Smooth muscle cell (in vitro differentiated cells): Measurements from ENCODE around the gene ZNF641. TPM values are rescaled to one million over a fixed set of nuclear protein-coding genes. Genes with fewer than 3 reads are reported as not detected.

Source experiments
- DNase-seq: peaks from one replicate; lab custom pipeline; 2025; ENCODE audit not compliant: unreplicated experiment; lab: John Stamatoyannopoulos, UW
- H2AFZ ChIP-seq: fragments of 200-600 bp; sonication (generic); 2 replicates; pipeline ENCODE4 v1.6.0; 2016; ENCODE audit warnings: antibody characterized with exemption, low read depth, mild to moderate bottlenecking
- H3F3A ChIP-seq: fragments of 200-600 bp; sonication (generic); 2 replicates; pipeline ENCODE4 v1.6.0; 2017; ENCODE audit warnings: antibody characterized with exemption, low read depth
- H3K27ac ChIP-seq: fragments of 200-600 bp; sonication (generic); 2 replicates; pipeline ENCODE4 v1.5.1; 2016; ENCODE audit warnings: low read depth, mild to moderate bottlenecking
- H3K27me3 ChIP-seq: fragments of 200-600 bp; sonication (generic); 2 replicates; pipeline ENCODE4 v1.6.1; 2016; ENCODE audit warnings: low read depth, mild to moderate bottlenecking
- H3K36me3 ChIP-seq: fragments of 200-600 bp; sonication (generic); 2 replicates; pipeline ENCODE4 v1.5.1; 2016; ENCODE audit warnings: low read depth
- H3K4me1 ChIP-seq: fragments of 200-600 bp; sonication (generic); 2 replicates; pipeline ENCODE4 v1.5.1; 2016; ENCODE audit warnings: low read depth
- H3K4me2 ChIP-seq: fragments of 200-600 bp; sonication (generic); 2 replicates; pipeline ENCODE4 v1.6.0; 2016; ENCODE audit warnings: mild to moderate bottlenecking
- H3K4me3 ChIP-seq: fragments of 200-600 bp; sonication (generic); 2 replicates; pipeline ENCODE4 v1.5.1; 2016; ENCODE audit warnings: mild to moderate bottlenecking
- H3K79me2 ChIP-seq: fragments of 200-600 bp; sonication (generic); 2 replicates; pipeline ENCODE4 v1.6.0; 2016; ENCODE audit warnings: low read depth, mild to moderate bottlenecking
- H3K9ac ChIP-seq: fragments of 200-600 bp; sonication (generic); 2 replicates; pipeline ENCODE4 v1.6.0; 2016; ENCODE audit warnings: low read depth
- H3K9me3 ChIP-seq: fragments of 200-600 bp; sonication (generic); replicated peaks from 2 replicates; pipeline ENCODE4 v1.5.1; 2016; ENCODE audit warnings: low read depth
- H4K20me1 ChIP-seq: fragments of 200-600 bp; sonication (generic); 2 replicates; pipeline ENCODE4 v1.6.0; 2016; ENCODE audit warnings: low read depth
- WGBS: methylation state at CpG from one replicate; pipeline ENCODE4 v1.1.7; 2016; ENCODE audit warnings: low lambda C conversion rate; 5-methylcytosine and 5-hydroxymethylcytosine counted together
- polyA plus RNA-seq: library from polyadenylated mRNA; unstranded; fragments of >200 nt; fragmentation: Nextera tagmentation; extraction: Ambion mirVana; gene quantifications from 2 replicates; pipeline ENCODE4 v1.2.1, GENCODE V29; 2016
- total RNA-seq: library from RNA; depleted of rRNA; stranded (reverse); fragments of >200 nt; gene quantifications from 2 replicates; pipeline ENCODE4 v1.2.3, GENCODE V29; 2014
- TF ChIP-seq, protein P1 (sequence below): fragments of 200-600 bp; sonication (generic); IDR thresholded peaks from 2 replicates; pipeline ENCODE4 v1.5.1; 2017; ENCODE audit warnings: borderline replicate concordance, mild to moderate bottlenecking, antibody characterized with exemption; ENCODE audit not compliant: insufficient read depth, poor library complexity, severe bottlenecking

The ZNF641 gene
- total and polyA plus RNA-seq, 2 experiments from 2014 or later: 19.4 to 28.1 TPM

DNA sequence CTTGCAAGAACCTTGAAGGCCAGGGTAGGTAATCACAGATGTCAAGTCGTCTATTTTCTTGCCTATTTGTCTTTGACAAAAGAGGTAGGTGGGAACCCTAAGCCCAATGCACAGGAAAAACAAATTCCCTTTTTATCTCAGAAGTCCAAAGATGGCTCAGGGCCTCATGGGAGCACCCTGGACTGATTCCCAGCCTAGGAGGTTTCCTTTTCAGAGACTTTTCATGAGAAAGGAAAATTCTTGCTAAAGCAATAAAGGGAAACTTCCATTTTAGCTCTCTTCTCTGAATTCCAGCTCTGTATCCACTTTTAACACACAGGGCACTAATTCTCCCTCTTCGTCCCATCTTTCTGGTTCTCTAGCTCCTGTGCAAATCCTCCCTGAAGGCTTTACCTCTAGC, 1.2 kb downstream of the ZNF641 start:
- no peaks in the 10 kb centered on the region for H3K27me3 ChIP-seq
- TF ChIP-seq, protein P1, sequence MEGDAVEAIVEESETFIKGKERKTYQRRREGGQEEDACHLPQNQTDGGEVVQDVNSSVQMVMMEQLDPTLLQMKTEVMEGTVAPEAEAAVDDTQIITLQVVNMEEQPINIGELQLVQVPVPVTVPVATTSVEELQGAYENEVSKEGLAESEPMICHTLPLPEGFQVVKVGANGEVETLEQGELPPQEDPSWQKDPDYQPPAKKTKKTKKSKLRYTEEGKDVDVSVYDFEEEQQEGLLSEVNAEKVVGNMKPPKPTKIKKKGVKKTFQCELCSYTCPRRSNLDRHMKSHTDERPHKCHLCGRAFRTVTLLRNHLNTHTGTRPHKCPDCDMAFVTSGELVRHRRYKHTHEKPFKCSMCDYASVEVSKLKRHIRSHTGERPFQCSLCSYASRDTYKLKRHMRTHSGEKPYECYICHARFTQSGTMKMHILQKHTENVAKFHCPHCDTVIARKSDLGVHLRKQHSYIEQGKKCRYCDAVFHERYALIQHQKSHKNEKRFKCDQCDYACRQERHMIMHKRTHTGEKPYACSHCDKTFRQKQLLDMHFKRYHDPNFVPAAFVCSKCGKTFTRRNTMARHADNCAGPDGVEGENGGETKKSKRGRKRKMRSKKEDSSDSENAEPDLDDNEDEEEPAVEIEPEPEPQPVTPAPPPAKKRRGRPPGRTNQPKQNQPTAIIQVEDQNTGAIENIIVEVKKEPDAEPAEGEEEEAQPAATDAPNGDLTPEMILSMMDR: no peak
- H3F3A ChIP-seq: peaks cover 23% of the 10 kb centered on the region
- peaks cover 38% of the 10 kb centered on the region for H3K79me2 ChIP-seq
- H3K9me3 ChIP-seq: no peaks in the 10 kb centered on the region
- H3K27ac ChIP-seq: peak overlapping the region; percentile 92
- no peaks in the 10 kb centered on the region for H3K36me3 ChIP-seq
- no peak for DNase-seq
- H2AFZ ChIP-seq: no peak overlapping the region
- peaks cover 15% of the 10 kb centered on the region for H3K4me1 ChIP-seq
- H4K20me1 ChIP-seq: no peaks in the 10 kb centered on the region
- H3K4me2 ChIP-seq: peak overlapping the region; percentile 88
- WGBS: 58% methylated on average over 2 of the region's 2 CpGs
- peak overlapping the region; percentile 72 for H3K4me3 ChIP-seq
- H3K9ac ChIP-seq: peak overlapping the region; percentile 88

DNA sequence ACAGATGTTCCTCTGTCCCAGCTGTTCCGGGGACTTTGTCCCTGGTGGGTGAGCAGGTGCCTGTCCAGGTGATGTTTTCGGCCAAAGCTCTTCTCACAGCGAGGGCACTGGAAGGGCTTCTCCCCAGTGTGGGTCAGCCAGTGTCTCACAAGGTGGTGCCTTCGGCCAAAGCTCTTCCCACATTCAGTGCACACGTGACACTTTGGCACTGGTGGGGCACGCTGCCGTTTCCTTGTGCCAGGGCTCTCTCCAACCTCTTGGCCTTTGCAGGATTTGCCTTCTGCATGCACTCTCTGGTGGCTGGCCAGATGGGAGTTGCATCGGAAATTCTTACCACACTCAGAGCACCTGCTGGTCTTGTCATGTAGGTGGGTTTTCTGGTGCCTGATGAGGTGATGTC, 7.7 kb downstream of the ZNF641 start:
- Histone ChIP-seq H2AFZ (no peak overlapping the region), H3K27me3 (no peaks in the 10 kb centered on the region), H3F3A (peaks cover 25% of the 10 kb centered on the region), H3K9ac (no peak overlapping the region), H3K36me3 (peaks cover 9% of the 10 kb centered on the region), H4K20me1 (no peaks in the 10 kb centered on the region), H3K9me3 (no peaks in the 10 kb centered on the region), H3K79me2 (peaks cover 10% of the 10 kb centered on the region), H3K4me2 (no peak overlapping the region), H3K4me3 (no peak overlapping the region), H3K4me1 (no peaks in the 10 kb centered on the region), H3K27ac (no peak overlapping the region)
- TF ChIP-seq, protein P1: no peak
- DNase-seq: no peak
- 100% methylated on average over 6 of the region's 8 CpGs for WGBS

DNA sequence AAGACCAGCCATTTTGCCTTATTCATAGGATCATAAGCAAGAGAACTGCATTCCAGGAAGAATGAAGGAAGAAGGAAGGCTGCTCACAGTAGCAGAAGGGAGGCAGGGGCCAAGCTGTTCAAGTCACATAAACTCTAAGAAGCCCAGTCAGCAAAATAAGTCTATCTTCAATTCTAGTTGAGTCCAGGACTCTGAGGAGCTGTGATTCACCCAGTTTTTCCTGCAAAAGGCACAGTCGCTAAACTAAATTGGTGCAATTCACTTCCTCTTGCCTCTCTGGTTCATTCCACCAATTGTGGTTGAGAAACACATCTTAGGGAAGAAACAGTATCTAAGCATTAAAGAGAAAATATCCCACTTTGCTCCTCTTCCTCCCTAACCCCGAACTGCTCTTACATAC, 9.8 kb downstream of the ZNF641 start:
- Histone ChIP-seq H3K36me3 (peaks cover 9% of the 10 kb centered on the region), H3K4me1 (no peaks in the 10 kb centered on the region), H3K27me3 (no peaks in the 10 kb centered on the region), H4K20me1 (no peaks in the 10 kb centered on the region), H3K4me3 (no peak overlapping the region), H3F3A (peaks cover 34% of the 10 kb centered on the region), H3K4me2 (no peak overlapping the region), H3K79me2 (no peaks in the 10 kb centered on the region), H3K27ac (peak overlapping the region; percentile 30), H3K9me3 (no peaks in the 10 kb centered on the region), H3K9ac (no peak overlapping the region), H2AFZ (no peak overlapping the region)
- TF ChIP-seq, protein P1: no peak
- 61% methylated on average over 2 of the region's 2 CpGs for WGBS
- DNase-seq: no peak

DNA sequence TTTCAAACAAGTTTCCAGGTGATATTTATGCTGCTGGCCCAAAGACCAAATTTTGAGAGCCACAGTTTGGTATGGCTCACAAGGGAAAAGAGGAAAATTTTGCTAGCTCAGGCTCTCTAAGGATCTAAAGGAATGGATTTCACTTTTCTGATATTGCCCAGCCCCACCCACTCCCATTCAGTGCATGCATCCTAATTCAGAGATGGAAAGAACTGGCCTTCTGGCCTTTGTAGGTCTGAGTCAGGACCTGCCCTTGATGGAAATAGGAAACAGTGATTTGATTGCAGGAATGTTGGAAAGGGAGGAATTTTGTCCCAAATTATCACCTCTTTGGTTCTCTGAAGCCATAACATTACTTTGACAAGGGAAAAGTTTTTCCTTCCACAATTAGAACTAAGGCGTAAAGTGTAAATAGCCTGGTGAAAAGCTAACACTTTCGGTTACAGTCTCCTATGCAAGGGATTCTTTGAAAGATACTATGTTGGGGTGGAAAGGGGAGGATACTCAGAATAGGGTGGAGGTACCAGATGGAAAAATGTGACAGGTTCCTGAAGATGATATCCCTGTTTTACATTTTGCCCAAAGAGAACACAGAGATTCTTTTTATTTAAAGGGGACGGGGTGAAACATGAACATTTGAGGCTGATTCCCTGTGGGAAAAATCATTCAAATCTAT, 11.1 kb downstream of the ZNF641 start:
- 95% methylated on average over 3 of the region's 3 CpGs for WGBS
- no peaks in the 10 kb centered on the region for H3K9me3 ChIP-seq
- no peaks in the 10 kb centered on the region for H4K20me1 ChIP-seq
- no peaks in the 10 kb centered on the region for H3K27me3 ChIP-seq
- H3K36me3 ChIP-seq: peaks cover 9% of the 10 kb centered on the region
- no peak overlapping the region for H3K27ac ChIP-seq
- H3K9ac ChIP-seq: no peak overlapping the region
- H3F3A ChIP-seq: peaks cover 35% of the 10 kb centered on the region
- no peak for DNase-seq
- no peak overlapping the region for H3K4me3 ChIP-seq
- TF ChIP-seq, protein P1: no peak
- H3K79me2 ChIP-seq: no peaks in the 10 kb centered on the region
- H2AFZ ChIP-seq: no peak overlapping the region
- no peak overlapping the region for H3K4me2 ChIP-seq
- no peaks in the 10 kb centered on the region for H3K4me1 ChIP-seq
